A172 (cell line): ENCODE results near the gene KCNK10. TPM values are rescaled to one million over a fixed set of nuclear protein-coding genes. Genes with fewer than 3 reads are reported as not detected.

Source experiments
- DNase-seq: peaks from one replicate; pipeline ENCODE4 v3.0.0-alpha.2; 2015; ENCODE audit warnings: low spot score
- total RNA-seq: library from RNA; depleted of rRNA; stranded (reverse); fragments of >200 nt; shearing (Covaris generic); gene quantifications from 2 replicates; pipeline ENCODE4 v1.2.3, GENCODE V29; 2014; rRNA removed

KCNK10 gene
- total RNA-seq, 1 experiment from 2014 or later, result not detected

DNA sequence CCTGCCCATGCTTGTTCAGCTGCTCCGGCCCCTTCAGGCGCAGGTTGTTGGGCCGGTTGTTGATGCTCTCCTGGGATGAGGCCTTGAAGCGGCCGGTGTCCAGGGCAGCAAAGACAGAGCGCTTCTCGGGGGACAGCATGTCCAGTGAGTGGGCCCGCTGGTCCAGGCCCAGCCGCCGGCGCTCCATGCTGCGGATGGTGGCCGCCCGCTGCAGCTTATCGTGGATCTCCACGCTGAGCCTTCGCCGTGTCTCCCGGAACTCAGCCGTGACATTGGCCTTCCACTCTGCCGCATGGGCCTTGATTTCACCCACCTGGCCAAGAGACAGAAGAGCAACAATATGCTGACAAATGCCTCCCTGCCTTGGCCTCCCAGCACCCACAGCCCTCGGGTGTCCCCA is 137.2 kb downstream of the KCNK10 start:
- DNase-seq, result no peak

DNA sequence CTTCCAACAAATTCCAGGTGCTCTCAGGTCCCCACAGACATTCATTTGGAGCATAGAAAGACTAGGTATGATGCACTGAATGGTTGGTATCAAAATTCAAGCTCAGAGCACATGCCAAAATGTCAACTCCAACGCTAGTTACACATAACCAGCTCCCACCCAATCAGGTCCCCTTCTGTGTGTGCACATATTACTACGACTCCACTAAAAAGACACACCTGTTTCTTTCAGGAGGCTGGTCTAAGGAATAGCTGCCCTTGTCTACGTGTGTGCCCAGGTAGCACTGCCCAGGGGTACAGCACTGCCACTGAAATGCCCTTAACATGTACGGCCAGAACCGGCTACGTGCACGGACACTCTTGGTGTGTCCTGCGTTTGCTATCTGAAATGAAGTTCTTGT is 138.1 kb downstream of the KCNK10 start:
- DNase-seq, result no peak

DNA sequence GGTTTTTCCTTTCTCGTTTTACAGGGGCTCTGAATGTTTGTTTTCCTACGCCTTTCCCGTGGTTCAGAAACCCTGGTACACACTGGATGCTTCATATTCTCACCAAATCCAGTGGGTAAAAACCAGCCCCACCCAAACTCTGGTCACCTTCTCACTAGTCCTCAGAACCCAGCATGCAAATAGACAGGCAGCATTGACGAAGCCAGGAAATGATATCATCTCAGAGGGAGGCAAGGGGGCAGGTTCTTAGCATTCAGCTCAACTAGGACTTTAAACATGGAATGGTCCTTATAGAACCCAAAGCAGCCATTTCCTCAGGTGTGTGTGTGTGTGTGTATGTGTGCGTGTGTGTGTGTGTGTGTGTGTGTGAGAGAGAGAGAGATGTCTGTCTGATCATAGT is 142.0 kb downstream of the KCNK10 start:
- DNase-seq, result no peak

DNA sequence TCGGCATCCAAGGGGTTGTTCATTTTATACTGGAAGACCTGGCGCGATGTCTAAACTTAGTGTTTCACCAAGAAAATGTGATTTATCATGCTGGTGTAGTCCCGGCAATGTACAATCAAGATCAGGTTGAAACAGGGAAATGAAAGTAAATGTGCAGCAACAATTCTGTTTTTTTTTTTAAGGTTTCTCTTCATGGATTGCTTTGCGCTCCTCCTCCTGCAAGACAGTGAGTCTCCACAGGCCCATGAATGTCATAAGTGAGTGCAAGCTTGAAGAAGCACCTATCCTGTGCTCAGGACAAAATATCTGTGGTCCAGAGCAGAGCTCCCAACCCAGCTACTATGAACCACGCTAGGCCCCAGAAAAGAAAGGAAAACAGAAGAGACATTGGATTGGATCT is 143.4 kb downstream of the KCNK10 start:
- no peak for DNase-seq

DNA sequence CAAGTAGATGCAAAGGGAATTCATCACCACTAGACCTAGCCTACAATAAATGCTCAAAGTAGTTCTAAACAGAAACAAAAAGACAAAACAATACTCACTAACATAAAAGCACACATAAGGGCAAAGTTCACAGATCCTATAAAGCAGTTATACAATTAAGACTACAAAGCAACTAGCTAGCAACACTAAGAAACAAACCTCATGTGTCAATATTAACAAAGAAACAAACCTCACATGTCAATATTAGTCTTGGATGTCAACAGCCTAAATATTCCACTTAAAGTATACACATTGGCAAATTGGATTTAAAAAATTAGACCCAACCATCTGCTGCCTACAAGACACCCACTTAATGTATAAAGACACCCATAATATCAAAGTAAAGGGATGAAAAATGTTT is 152.7 kb downstream of the KCNK10 start:
- no peak for DNase-seq

DNA sequence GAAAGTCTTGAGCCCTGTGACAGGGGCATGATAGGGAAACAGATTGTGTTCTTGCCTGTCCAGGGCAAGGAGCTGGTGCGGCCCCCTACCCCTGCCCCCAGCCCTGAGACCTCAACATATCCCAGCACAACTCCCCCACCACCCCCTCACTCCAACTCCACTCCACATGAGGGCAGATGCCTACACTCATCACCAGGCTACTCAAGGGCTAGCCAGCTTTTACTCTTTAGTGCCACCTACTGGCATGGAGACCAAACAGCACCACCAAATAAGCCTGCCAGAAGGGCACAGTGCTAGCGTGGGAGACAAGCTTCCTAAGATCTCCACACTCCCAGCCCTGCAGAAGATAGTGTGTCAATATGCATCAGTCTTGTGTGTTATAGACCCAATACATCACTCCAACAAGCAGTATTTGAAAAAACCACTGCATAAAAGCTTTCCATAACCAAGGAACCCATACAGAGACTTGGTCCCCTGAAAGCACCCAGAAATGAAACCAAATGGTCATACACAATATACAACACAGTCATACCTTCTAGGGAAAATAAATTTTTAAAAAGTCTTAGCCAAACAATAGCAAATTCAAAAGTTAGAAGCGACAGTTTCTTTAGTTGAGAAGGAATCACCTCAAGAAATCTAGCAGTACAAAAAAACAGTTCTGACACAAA is 154.4 kb downstream of the KCNK10 start:
- DNase-seq, result no peak

DNA sequence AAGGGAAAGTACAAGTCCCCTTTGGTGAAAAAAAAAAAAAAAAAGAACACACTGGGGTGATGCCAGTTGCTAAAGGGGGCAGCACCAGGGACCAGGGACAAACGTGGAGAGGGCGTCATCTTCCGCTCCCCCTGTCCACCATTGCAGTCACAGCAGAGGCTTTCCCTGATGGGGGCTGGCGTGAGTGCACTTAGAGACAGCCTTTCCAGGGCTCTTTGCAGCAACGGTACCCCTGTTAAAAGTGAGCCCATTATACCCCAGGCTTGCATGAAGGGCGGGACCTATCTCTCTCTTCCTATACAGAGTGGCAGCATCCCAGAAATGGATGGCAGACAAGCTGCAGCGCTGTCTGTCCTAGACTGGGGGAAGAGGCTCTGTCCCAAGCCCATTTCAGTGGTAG is 155.0 kb downstream of the KCNK10 start:
- no peak for DNase-seq

DNA sequence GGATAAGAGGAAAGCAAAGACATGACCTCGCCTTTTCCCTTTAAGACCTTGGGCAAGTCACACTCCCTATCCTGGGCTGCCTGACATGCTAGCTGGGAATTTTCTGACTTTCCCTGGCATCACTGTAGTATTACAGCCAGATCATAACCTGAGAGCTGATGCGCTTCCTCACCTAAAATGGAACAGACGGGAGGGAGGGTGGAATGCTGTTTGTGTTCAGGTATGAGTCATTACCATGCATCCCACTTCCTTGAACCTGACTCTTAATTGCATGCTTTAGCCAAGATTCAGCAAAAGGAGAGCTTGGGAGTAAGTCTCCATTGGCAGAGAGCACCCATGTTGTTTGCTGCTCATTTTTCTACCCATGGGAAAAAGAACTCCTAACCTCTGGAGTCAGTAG is 156.5 kb downstream of the KCNK10 start:
- DNase-seq, result peak; percentile 27

DNA sequence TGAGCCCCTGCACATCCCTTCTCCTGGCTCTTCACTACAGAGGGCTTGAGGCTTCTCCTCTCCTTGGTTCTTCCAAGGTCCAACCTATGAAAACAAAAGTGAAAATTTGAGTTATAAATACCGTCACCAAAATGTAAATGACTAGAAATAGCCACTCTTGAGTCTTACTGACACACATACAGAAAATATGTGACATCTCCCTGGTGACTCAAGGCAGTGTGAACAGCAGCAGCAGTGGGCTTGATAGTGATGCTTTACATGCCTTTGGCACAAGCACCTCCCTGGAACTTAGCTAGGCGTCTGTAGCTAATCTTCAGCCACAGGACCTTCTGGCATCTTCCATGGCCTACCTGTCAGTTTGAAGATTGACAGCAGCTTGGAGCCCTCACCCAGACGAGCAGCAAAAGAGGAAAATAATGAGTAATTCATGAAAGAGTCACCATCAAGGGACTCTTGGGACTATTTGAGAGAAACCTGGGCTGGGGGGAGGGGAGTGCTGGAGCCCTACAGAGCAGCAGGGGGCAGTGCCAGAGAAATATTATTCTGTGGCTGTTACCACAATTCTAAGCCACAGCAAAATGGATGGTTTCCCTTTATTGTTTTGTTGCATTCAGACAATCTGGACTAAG is 158.0 kb downstream of the KCNK10 start:
- DNase-seq, result no peak

DNA sequence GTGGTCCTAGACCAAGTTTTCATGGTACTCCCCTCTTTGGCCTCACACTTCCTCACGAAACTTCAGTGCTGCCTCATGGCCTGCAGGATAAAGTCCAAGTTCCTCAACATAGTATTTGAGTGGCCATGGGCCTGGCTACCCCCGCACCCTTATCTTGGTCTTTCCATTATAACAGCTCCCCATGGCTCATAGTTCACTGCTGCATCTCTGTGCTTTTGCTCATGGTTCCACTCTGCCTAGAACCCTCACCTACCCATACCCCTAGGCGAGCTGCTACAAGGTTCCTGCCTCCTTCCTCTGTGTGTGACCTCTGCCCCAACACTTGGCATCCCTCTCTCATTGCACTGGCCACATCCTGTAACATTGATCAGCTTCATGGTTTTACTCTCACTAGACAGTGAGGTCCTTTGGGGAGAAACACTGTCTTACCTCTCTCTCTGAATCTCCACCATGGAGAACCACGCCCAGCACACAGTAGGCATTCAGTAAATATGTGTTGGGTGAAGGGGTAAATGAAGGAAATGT is 159.3 kb downstream of the KCNK10 start:
- DNase-seq, result no peak

DNA sequence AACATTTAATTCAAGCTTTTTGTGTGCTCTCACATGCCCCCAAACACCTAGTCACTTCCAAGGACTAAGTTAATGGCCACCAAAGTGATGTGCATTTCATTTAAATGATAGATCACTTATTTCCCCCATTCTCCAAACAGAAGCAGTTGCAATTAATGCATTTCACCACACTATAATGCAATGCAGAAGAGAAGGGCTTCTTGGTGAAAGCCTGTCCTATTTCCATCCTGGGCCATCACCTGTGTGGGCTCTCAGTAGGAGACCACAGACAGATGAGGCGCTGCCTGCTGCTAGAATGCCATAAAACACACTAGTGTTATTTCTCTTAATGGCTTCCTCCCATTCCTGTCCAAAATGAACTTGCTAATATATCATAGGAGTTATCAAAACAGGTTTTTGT is 166.9 kb downstream of the KCNK10 start:
- no peak for DNase-seq

DNA sequence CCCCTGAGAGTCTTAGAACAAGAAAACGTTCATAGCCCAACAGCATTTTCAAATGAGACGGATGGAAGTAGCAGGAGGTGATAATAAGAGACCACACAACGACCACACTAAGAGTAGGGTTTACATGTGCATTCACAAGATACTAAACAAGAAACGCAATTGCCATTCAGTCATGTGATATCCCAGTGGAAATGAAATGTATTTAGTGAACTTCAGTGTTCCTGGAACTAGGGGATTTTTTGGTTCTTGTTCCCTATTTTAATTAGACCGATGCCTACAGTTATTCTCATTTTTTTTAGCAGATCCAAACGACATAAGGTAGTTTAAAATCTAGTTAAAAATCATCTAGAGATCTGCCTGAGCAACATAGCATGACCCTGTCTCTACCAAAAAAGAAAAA is 168.1 kb downstream of the KCNK10 start:
- DNase-seq, result no peak

DNA sequence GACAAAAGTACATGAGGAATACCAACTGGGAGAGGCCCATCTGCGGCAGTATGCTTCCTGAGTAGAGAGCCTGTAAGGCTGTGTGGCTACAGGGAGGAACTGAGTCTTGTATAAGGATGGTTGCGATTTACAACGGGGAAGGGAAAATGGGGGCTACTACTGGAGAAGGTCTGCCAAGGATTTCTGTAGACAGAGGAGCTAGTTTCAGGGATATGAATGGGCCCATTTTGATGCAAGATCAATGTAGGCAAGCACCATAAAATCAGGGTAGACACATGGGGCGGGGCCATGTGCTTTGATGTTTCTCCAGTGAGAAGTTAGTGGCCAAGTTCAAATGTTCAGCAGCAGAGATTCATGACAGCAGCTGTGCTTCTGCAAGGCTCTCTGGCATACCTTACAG is 168.7 kb downstream of the KCNK10 start:
- DNase-seq, result no peak

DNA sequence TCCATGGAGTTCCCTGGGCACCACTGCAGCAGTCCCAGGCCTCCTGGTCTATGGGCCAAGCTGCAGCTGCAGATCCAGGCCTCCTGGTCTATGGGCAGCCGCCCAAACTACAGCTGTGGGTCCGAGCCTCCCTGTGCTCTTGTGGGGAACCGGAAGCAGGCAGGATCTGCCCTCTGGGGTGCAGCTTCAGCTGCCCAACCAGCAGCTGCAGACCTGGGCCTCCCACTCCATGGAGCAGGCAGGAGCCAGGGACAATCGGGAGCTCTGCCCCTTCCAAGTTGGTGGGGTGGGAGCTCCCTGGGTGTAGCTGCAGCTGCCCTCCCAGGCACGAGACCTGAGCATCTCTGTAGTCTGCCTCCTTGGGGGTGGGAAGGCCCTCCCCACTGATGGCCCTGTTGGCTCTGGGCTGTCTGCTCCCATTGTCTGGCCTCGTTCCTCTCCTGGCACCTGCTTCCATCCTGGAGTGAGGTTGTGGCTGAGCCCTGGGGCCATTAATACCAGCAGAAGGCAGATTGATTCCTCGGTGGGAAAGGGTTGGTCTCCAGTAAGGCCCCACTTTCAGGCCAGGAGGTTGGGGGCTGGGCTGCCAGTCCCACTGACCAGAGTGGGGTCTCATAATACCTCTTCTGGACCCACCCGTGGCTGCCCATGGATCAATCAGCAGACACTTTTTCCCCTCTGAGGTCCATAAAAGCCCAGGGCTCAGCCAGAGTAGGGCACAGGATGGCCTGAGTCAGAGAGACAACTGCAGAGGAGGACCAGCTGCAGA is 176.0 kb downstream of the KCNK10 start:
- no peak for DNase-seq

DNA sequence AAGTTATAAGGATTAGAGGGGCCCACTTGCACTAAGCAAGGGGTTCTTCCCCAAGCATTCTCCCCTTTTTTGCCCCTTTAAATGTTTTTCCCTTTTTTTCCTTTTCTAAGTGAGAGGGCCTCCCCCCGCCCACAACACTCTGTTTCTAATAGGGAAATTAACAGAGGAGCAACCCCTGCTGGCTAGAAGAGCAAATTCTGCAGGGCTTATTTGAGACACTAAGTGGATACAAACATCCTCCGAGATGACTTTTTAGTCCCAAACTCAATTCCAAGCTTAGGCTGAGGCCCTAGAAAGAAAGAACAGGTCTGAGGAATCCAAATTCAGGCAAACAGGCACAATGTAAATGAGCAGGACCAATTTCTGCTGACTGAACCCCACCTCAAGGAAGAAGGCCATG is 179.3 kb downstream of the KCNK10 start:
- DNase-seq, result no peak

DNA sequence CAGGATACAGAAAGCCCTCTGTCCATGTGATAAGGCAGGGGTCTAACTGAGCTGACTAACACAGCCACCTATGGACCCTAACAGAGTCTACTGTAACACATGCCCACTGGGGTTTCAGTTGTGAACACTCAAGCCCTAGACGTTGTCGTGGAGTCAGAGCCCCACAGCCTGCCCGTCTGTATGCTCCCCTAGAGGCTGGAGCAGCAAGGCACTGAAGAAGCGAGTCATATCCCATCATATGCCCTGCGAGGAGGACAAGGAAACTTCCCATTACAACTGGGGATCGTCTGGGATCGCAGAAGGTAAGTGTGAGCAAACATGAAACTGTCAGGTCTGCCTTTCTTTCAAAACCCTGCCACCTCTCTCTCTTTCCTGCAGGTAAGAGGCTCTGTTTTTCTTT is 180.1 kb downstream of the KCNK10 start:
- DNase-seq, result no peak

DNA sequence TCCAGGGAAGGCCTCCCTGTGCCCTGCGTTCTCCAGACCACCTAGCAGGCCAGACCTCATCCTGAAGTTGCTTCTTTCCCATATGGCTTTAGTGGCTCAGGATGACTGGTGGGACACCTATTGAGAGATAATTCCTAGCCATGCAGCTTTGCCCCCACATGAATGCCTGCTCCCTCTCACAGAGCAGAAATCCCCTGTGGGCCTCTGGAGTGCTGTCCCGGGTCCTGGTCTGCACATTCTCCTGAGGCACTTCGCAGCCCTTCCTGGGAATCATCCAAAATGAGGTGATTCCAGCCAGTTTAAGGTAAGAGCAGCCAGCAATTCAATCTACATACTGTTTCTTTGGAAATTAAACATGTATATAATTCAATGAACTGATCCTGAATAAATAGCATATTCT is 182.2 kb downstream of the KCNK10 start:
- DNase-seq, result no peak

DNA sequence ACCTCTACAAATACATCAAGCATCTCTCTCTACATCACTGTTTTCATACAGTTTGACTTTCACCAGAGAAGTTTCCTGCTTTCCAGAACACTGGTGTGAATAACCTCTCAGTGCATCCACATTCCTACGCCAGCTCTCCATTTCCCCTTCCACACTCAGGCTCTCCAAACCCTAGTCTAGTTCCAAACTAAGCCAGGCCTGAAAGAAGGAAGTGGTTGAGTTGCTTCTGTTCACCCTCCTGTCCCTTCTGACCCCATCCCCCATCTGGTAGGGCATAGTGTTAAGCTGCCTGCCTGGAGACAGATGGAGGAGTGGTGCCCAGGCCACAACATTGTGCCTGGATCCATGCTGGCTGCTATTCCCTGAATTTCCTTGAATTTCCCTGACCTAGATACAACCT is 185.7 kb downstream of the KCNK10 start:
- DNase-seq, result no peak

Other genes with a start within 250 kb of the KCNK10 start
- gene SPATA7, start 62.4 kb upstream of the KCNK10 start, total RNA-seq, result 5.3 and 5.9 TPM in 2 replicates
- gene PTPN21, start 231.7 kb upstream of the KCNK10 start, total RNA-seq, result 5.3 and 10.1 TPM in 2 replicates
- gene ZC3H14, start 239.8 kb upstream of the KCNK10 start, total RNA-seq, result 55.9 and 73.3 TPM in 2 replicates